NCI-H128 (cell line): ENCODE measurements around the gene PAX2.

Experiments
- DNase-seq: peaks from one replicate; lab custom pipeline; 2025; ENCODE audit not compliant: unreplicated experiment; lab: John Stamatoyannopoulos, UW

Gene PAX2

GRCh38 chr10:100835810-100836209 lies 90.4 kb downstream of the PAX2 start:
- DNase-seq: no peak

GRCh38 chr10:100836891-100837290 lies 91.5 kb downstream of the PAX2 start:
- no peak for DNase-seq

- no peak for DNase-seq
These were observed 91.9 kb downstream of the PAX2 start for GRCh38 chr10:100837300-100837699.

- no peak for DNase-seq
These were observed 93.6 kb downstream of the PAX2 start for GRCh38 chr10:100838986-100839385.

- no peak for DNase-seq
These were observed 96.1 kb downstream of the PAX2 start for GRCh38 chr10:100841528-100841927.

GRCh38 chr10:100847440-100847839 lies 102.1 kb downstream of the PAX2 start:
- no peak for DNase-seq

GRCh38 chr10:100848770-100849169 lies 103.4 kb downstream of the PAX2 start:
- DNase-seq: no peak

GRCh38 chr10:100858261-100858660 lies 112.9 kb downstream of the PAX2 start:
- no peak for DNase-seq

GRCh38 chr10:100858747-100859483 lies 113.5 kb downstream of the PAX2 start:
- no peak for DNase-seq

GRCh38 chr10:100859484-100859763 lies 114.0 kb downstream of the PAX2 start:
- no peak for DNase-seq

- no peak for DNase-seq
These were observed 118.1 kb downstream of the PAX2 start for GRCh38 chr10:100863433-100863832.

- no peak for DNase-seq
These were observed 118.9 kb downstream of the PAX2 start for GRCh38 chr10:100864036-100864885.

- DNase-seq: no peak
These were observed 119.6 kb downstream of the PAX2 start for GRCh38 chr10:100864978-100865377.

GRCh38 chr10:100866010-100866409 lies 120.6 kb downstream of the PAX2 start:
- no peak for DNase-seq

GRCh38 chr10:100866575-100867098 lies 121.3 kb downstream of the PAX2 start:
- peak; percentile 3 for DNase-seq

GRCh38 chr10:100867261-100867963 lies 122.0 kb downstream of the PAX2 start:
- DNase-seq: no peak

- DNase-seq: no peak
These were observed 123.0 kb downstream of the PAX2 start for GRCh38 chr10:100868382-100868781.

- DNase-seq: no peak
These were observed 124.0 kb downstream of the PAX2 start for GRCh38 chr10:100869399-100869798.

GRCh38 chr10:100872034-100872791 lies 126.8 kb downstream of the PAX2 start:
- DNase-seq: no peak

- DNase-seq: no peak
These were observed 127.9 kb downstream of the PAX2 start for GRCh38 chr10:100873146-100873826.
